Thymus (tissue), 11 donors: Measurements from ENCODE around the gene UTP11. TPM values are rescaled to one million over a fixed set of nuclear protein-coding genes. Genes with fewer than 3 reads are reported as not detected.
A peak's percentile ranks its signal among the peaks of the same experiment; 100 is the strongest.

ENCODE experiments used
- DNase-seq, 9 donors: peaks; one replicate each; pipeline ENCODE4 v3.0.0-alpha.2; 2013; ENCODE audit warnings: low spot score in 9 of 9, low read depth in 6 of 9, missing footprints in 1 of 9
- H3K27ac ChIP-seq, 2 donors: one replicate each; pipeline ENCODE4 v1.5.1; 2013; ENCODE audit warnings: control low read depth in 1 of 2, low read depth in 1 of 2, low read length in 1 of 2, mild to moderate bottlenecking in 1 of 2, moderate library complexity in 1 of 2
- H3K27me3 ChIP-seq, 2 donors: one replicate each; pipeline ENCODE4 v1.5.1; 2013; ENCODE audit warnings: low read length in 1 of 2; ENCODE audit not compliant: control insufficient read depth in 2 of 2, insufficient read depth in 1 of 2
- H3K36me3 ChIP-seq, 2 donors: one replicate each; pipeline ENCODE4 v1.5.1; 2013; ENCODE audit warnings: low read length in 1 of 2, mild to moderate bottlenecking in 1 of 2, moderate library complexity in 1 of 2; ENCODE audit not compliant: control insufficient read depth in 2 of 2, insufficient read depth in 2 of 2
- H3K4me1 ChIP-seq, 2 donors: one replicate each; pipeline ENCODE4 v1.5.1; 2013; ENCODE audit warnings: low read length in 2 of 2; ENCODE audit not compliant: control insufficient read depth in 2 of 2, insufficient read depth in 2 of 2
- H3K4me3 ChIP-seq, 2 donors: one replicate each; pipeline ENCODE4 v1.5.1; 2013; ENCODE audit warnings: low read length in 2 of 2, control low read depth in 1 of 2, mild to moderate bottlenecking in 1 of 2
- H3K9me3 ChIP-seq, 2 donors: one replicate each; pipeline ENCODE4 v1.5.1; 2013; ENCODE audit warnings: low read length in 1 of 2, mild to moderate bottlenecking in 1 of 2; ENCODE audit not compliant: control insufficient read depth in 2 of 2, insufficient read depth in 1 of 2
- WGBS: extraction: QIAGEN DNeasy Blood & Tissue Kit; methylation state at CpG from one replicate; pipeline ENCODE4 v1.1.7; 2013; 5-methylcytosine and 5-hydroxymethylcytosine counted together
- polyA plus RNA-seq: library from polyadenylated mRNA; stranded (reverse); fragments of 200-250 nt; gene quantifications from one replicate; pipeline ENCODE4 v1.2.3, GENCODE V29; 2013
- total RNA-seq: library from RNA; stranded (reverse); fragments of 120-200 nt; gene quantifications from one replicate; pipeline ENCODE4 v1.2.4, GENCODE V29; 2013
- donor health status: healthy.

The UTP11 gene
- total and polyA plus RNA-seq, 2 donors, result 30.3 to 36.6 TPM

- Histone ChIP-seq H3K27me3 (no peaks in the 10 kb centered on the region), H3K4me1 (peaks cover 0 to 6% of the 10 kb centered on the region in 2 donors), H3K9me3 (no peaks in the 10 kb centered on the region), H3K27ac (no peak overlapping the region), H3K36me3 (peaks cover 26 to 37% of the 10 kb centered on the region in 2 donors), H3K4me3 (no peak overlapping the region)
- WGBS, result 74% methylated on average over 1 of the region's 1 CpG
- no peak for DNase-seq
Measured at GRCh38 chr1:37987679-37988078, 24.9 kb upstream of the UTP11 start.

GRCh38 chr1:37989361-37989930 is 23.1 kb upstream of the UTP11 start:
- peak overlapping the region; percentile 80 to 98 for H3K4me3 ChIP-seq
- no peaks in the 10 kb centered on the region for H3K9me3 ChIP-seq
- peaks cover 0 to 6% of the 10 kb centered on the region in 2 donors for H3K4me1 ChIP-seq
- H3K27me3 ChIP-seq, result no peaks in the 10 kb centered on the region
- peak overlapping the region; percentile 66 to 68 for H3K27ac ChIP-seq
- peak in 1 of 9 donors; percentile 57 for DNase-seq
- H3K36me3 ChIP-seq, result peaks cover 13 to 31% of the 10 kb centered on the region in 2 donors
- WGBS, result under 1% methylated on average over 30 of the region's 30 CpGs

- peaks cover 0 to 2% of the 10 kb centered on the region in 2 donors for H3K36me3 ChIP-seq
- peak overlapping the region; percentile 13 to 55 for H3K4me3 ChIP-seq
- H3K27ac ChIP-seq, result peak overlapping the region; percentile 37 to 83
- peaks cover 0 to 7% of the 10 kb centered on the region in 2 donors for H3K27me3 ChIP-seq
- H3K4me1 ChIP-seq, result peaks cover 3 to 33% of the 10 kb centered on the region in 2 donors
- WGBS, result 79% methylated on average over 11 of the region's 11 CpGs
- DNase-seq, result no peak
- no peaks in the 10 kb centered on the region for H3K9me3 ChIP-seq
Measured at GRCh38 chr1:37994886-37995566, 17.5 kb upstream of the UTP11 start.

GRCh38 chr1:37995751-37996345 is 16.7 kb upstream of the UTP11 start:
- Histone ChIP-seq H3K4me1 (peaks cover 6 to 38% of the 10 kb centered on the region in 2 donors), H3K36me3 (peaks cover 0 to 2% of the 10 kb centered on the region in 2 donors), H3K27ac (peak overlapping the region; percentile 57 to 60), H3K9me3 (no peaks in the 10 kb centered on the region), H3K4me3 (peak overlapping the region; percentile 13 to 55), H3K27me3 (peaks cover 0 to 7% of the 10 kb centered on the region in 2 donors)
- WGBS, result 36% methylated on average over 46 of the region's 46 CpGs
- no peak for DNase-seq

- 94% methylated on average over 25 of the region's 25 CpGs for WGBS
- Histone ChIP-seq H3K27ac (no peak overlapping the region), H3K4me3 (no peak overlapping the region), H3K9me3 (no peaks in the 10 kb centered on the region), H3K27me3 (peaks cover 0 to 7% of the 10 kb centered on the region in 2 donors), H3K36me3 (peaks cover 0 to 2% of the 10 kb centered on the region in 2 donors), H3K4me1 (peaks cover 6 to 48% of the 10 kb centered on the region in 2 donors)
- no peak for DNase-seq
Measured at GRCh38 chr1:37997256-37998088, 15.1 kb upstream of the UTP11 start.

GRCh38 chr1:37998089-37998808 is 14.3 kb upstream of the UTP11 start:
- no peak for DNase-seq
- Histone ChIP-seq H3K27ac (no peak overlapping the region), H3K4me3 (no peak overlapping the region), H3K4me1 (peaks cover 6 to 48% of the 10 kb centered on the region in 2 donors), H3K9me3 (no peaks in the 10 kb centered on the region), H3K36me3 (peaks cover 0 to 2% of the 10 kb centered on the region in 2 donors), H3K27me3 (peaks cover 0 to 7% of the 10 kb centered on the region in 2 donors)
- 97% methylated on average over 9 of the region's 9 CpGs for WGBS

GRCh38 chr1:37998913-37999429 is 13.6 kb upstream of the UTP11 start:
- H3K4me1 ChIP-seq, result peaks cover 8 to 52% of the 10 kb centered on the region in 2 donors
- H3K27ac ChIP-seq, result peak overlapping the region; percentile 46 to 72
- H3K27me3 ChIP-seq, result peaks cover 0 to 7% of the 10 kb centered on the region in 2 donors
- no peaks in the 10 kb centered on the region for H3K9me3 ChIP-seq
- H3K4me3 ChIP-seq, result no peak overlapping the region
- no peak for DNase-seq
- H3K36me3 ChIP-seq, result peaks cover 0 to 2% of the 10 kb centered on the region in 2 donors
- WGBS, result 87% methylated on average over 16 of the region's 16 CpGs
